GM23338 (cell line): ENCODE measurements around the gene NPHP3. TPM values are rescaled to one million over a fixed set of nuclear protein-coding genes. Genes with fewer than 3 reads are reported as not detected.

ENCODE experiments used
- ATAC-seq: fragments of 200-7000 bp; cut with Tn5 transposase; 3 replicates; pipeline ENCODE4 v1.9.1; 2020
- DNase-seq: peaks from one replicate; pipeline ENCODE4 v3.0.0-alpha.2; 2015; ENCODE audit warnings: low spot score
- H2AFZ ChIP-seq: fragments of 200-600 bp; sonication (generic); 2 replicates; pipeline ENCODE4 v1.8.0; 2016; ENCODE audit warnings: antibody characterized with exemption, mild to moderate bottlenecking, moderate library complexity
- H3F3A ChIP-seq: fragments of 200-600 bp; sonication (generic); replicated peaks from 2 replicates; pipeline ENCODE4 v1.8.0; 2017; ENCODE audit warnings: antibody characterized with exemption, mixed run types, low read depth
- H3K27ac ChIP-seq: fragments of 200-600 bp; sonication (generic); 2 replicates; pipeline ENCODE4 v1.6.1; 2016; ENCODE audit warnings: low read depth
- H3K27me3 ChIP-seq: fragments of 200-600 bp; sonication (generic); 2 replicates; pipeline ENCODE4 v1.8.0; 2016; ENCODE audit warnings: mild to moderate bottlenecking, mixed run types, moderate library complexity; ENCODE audit not compliant: insufficient read depth
- H3K36me3 ChIP-seq: fragments of 200-600 bp; sonication (generic); 2 replicates; pipeline ENCODE4 v1.8.0; 2016; ENCODE audit warnings: mild to moderate bottlenecking; ENCODE audit not compliant: insufficient read depth
- H3K4me1 ChIP-seq: fragments of 200-600 bp; sonication (generic); 2 replicates; pipeline ENCODE4 v1.8.0; 2016; ENCODE audit warnings: mild to moderate bottlenecking, moderate library complexity; ENCODE audit not compliant: insufficient read depth
- H3K4me2 ChIP-seq: fragments of 200-600 bp; sonication (generic); 2 replicates; pipeline ENCODE4 v1.7.1; 2017; ENCODE audit warnings: mixed run types
- H3K4me3 ChIP-seq: fragments of 200-600 bp; sonication (generic); 2 replicates; pipeline ENCODE4 v1.6.1; 2016; ENCODE audit warnings: mixed run types
- H3K79me2 ChIP-seq: fragments of 200-600 bp; sonication (generic); replicated peaks from 2 replicates; pipeline ENCODE4 v1.8.0; 2017; ENCODE audit warnings: mild to moderate bottlenecking; ENCODE audit not compliant: insufficient read depth
- H3K9me2 ChIP-seq: fragments of 200-600 bp; sonication (generic); 2 replicates; pipeline ENCODE4 v1.8.0; 2017; ENCODE audit not compliant: insufficient read depth
- H4K20me1 ChIP-seq: fragments of 200-600 bp; sonication (generic); replicated peaks from 2 replicates; pipeline ENCODE4 v1.8.0; 2017; ENCODE audit warnings: mild to moderate bottlenecking; ENCODE audit not compliant: insufficient read depth
- H3K27ac Mint-ChIP-seq: 2 replicates; pipeline ENCODE4 v1.8.0; 2020; ENCODE audit warnings: inconsistent platforms, mild to moderate bottlenecking, moderate library complexity, mixed read lengths
- H3K27me3 Mint-ChIP-seq: 3 replicates; pipeline ENCODE4 v1.8.0; 2022; ENCODE audit warnings: low read depth, mild to moderate bottlenecking, moderate library complexity, mixed read lengths, inconsistent platforms; ENCODE audit not compliant: insufficient read depth, poor library complexity
- H3K36me3 Mint-ChIP-seq: 3 replicates; pipeline ENCODE4 v1.8.0; 2021; ENCODE audit warnings: low read depth, mild to moderate bottlenecking, inconsistent platforms, moderate library complexity, mixed read lengths
- H3K4me1 Mint-ChIP-seq: 3 replicates; pipeline ENCODE4 v1.8.0; 2020; ENCODE audit warnings: mild to moderate bottlenecking, inconsistent platforms, mixed read lengths
- H3K4me3 Mint-ChIP-seq: 3 replicates; pipeline ENCODE4 v1.8.0; 2021; ENCODE audit warnings: moderate library complexity, mild to moderate bottlenecking, inconsistent platforms, mixed read lengths
- H3K9me3 Mint-ChIP-seq: 3 replicates; pipeline ENCODE4 v1.8.0; 2020; ENCODE audit warnings: moderate library complexity, mild to moderate bottlenecking, inconsistent platforms, mixed read lengths
- EZH2phosphoT487 ChIP-seq: fragments of 200-600 bp; sonication (generic); IDR thresholded peaks from one replicate; pipeline ENCODE4 v1.8.1; 2018; ENCODE audit warnings: antibody characterized with exemption; ENCODE audit not compliant: unreplicated experiment
- POLR2AphosphoS5 ChIP-seq: IDR thresholded peaks from 2 replicates; pipeline ENCODE4 v1.6.1; 2016; ENCODE audit warnings: antibody characterized with exemption, low read depth
- ZNF114 ChIP-seq: fragments of 250-450 bp; sonication (Bioruptor Pico); IDR thresholded peaks from 2 replicates; pipeline ENCODE4 v1.5.0; 2020; ENCODE audit warnings: mild to moderate bottlenecking, moderate library complexity
- polyA plus RNA-seq: library from polyadenylated mRNA; unstranded; fragments of >200 nt; fragmentation: Nextera tagmentation; extraction: Ambion mirVana; gene quantifications from 2 replicates; pipeline ENCODE4 v1.2.1, GENCODE V29; 2016
- total RNA-seq: library from RNA; depleted of rRNA; stranded (reverse); fragments of >200 nt; shearing (Covaris generic); gene quantifications from 2 replicates; pipeline ENCODE4 v1.2.3, GENCODE V29; 2014
- TF ChIP-seq, protein P1 (sequence below), 2 experiments: fragments of 200-600 bp in 1 of 2; sonication (generic) in 1 of 2; conservative IDR thresholded peaks; 2 replicates each; pipeline versions ENCODE4 v1.5.1 to v1.6.1; 2016 to 2017; ENCODE audit warnings: antibody characterized with exemption in 2 of 2, low read depth in 2 of 2, mild to moderate bottlenecking in 2 of 2, moderate library complexity in 1 of 2
- TF ChIP-seq, protein P2 (sequence below): IDR thresholded peaks from one replicate; pipeline ENCODE4 v1.6.1; 2018; ENCODE audit warnings: antibody characterized with exemption; ENCODE audit not compliant: unreplicated experiment
- TF ChIP-seq, protein P3 (sequence below): fragments of 250-450 bp; sonication (Bioruptor Pico); IDR thresholded peaks from 2 replicates; pipeline ENCODE4 v1.5.0; 2020; ENCODE audit warnings: mild to moderate bottlenecking, moderate library complexity
- TF ChIP-seq, protein P4 (sequence below): IDR thresholded peaks from 2 replicates; pipeline ENCODE4 v1.6.1; 2016; ENCODE audit warnings: antibody characterized with exemption

NPHP3 gene
- total and polyA plus RNA-seq, 2 experiments from 2014 or later = 8.4 to 12.0 TPM

DNA sequence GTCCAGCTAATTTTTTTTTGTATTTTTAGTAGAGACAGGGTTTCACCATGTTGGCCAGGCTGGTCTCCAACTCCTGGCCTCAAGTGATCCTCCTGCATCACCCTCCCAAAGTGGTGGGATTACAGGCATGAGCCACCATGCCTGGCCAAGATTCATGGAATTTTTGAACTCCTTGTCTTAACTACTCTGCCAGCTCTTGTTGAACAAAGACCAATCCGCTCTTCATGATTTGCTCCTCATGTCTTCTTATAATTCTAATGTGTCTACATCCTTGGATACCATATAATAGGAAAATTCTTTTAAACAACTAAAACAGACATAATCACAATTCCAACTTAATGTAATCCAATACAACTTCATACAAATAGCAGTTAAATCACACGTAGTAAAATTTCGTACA lies 40.8 kb downstream of the NPHP3 start:
- DNase-seq (no peak), ATAC-seq (no peak)
- Histone ChIP-seq H3K9me2 (no peaks in the 10 kb centered on the region), H3K4me3 (no peak overlapping the region), H3K27me3 (no peaks in the 10 kb centered on the region), H4K20me1 (no peaks in the 10 kb centered on the region; the same call in 1 of the 2 replicates), H3K27ac (no peak overlapping the region), H3K36me3 (peaks cover 14% of the 10 kb centered on the region; the same call in 1 of the 2 replicates), H3K79me2 (no peaks in the 10 kb centered on the region), H2AFZ (no peak overlapping the region), H3F3A (no peaks in the 10 kb centered on the region), H3K4me2 (no peak overlapping the region), H3K4me1 (no peaks in the 10 kb centered on the region)
- H3K27ac Mint-ChIP-seq = no peak overlapping the region
- H3K36me3 Mint-ChIP-seq = peaks cover 39% of the 10 kb centered on the region
- TF ChIP-seq ZNF114 = no peak
- TF ChIP-seq, protein P1, sequence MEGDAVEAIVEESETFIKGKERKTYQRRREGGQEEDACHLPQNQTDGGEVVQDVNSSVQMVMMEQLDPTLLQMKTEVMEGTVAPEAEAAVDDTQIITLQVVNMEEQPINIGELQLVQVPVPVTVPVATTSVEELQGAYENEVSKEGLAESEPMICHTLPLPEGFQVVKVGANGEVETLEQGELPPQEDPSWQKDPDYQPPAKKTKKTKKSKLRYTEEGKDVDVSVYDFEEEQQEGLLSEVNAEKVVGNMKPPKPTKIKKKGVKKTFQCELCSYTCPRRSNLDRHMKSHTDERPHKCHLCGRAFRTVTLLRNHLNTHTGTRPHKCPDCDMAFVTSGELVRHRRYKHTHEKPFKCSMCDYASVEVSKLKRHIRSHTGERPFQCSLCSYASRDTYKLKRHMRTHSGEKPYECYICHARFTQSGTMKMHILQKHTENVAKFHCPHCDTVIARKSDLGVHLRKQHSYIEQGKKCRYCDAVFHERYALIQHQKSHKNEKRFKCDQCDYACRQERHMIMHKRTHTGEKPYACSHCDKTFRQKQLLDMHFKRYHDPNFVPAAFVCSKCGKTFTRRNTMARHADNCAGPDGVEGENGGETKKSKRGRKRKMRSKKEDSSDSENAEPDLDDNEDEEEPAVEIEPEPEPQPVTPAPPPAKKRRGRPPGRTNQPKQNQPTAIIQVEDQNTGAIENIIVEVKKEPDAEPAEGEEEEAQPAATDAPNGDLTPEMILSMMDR (conservative IDR thresholded peaks at IDR 0.05; ENCODE audit: low read depth in 2 of 2) = no peak
- TF ChIP-seq, protein P2, sequence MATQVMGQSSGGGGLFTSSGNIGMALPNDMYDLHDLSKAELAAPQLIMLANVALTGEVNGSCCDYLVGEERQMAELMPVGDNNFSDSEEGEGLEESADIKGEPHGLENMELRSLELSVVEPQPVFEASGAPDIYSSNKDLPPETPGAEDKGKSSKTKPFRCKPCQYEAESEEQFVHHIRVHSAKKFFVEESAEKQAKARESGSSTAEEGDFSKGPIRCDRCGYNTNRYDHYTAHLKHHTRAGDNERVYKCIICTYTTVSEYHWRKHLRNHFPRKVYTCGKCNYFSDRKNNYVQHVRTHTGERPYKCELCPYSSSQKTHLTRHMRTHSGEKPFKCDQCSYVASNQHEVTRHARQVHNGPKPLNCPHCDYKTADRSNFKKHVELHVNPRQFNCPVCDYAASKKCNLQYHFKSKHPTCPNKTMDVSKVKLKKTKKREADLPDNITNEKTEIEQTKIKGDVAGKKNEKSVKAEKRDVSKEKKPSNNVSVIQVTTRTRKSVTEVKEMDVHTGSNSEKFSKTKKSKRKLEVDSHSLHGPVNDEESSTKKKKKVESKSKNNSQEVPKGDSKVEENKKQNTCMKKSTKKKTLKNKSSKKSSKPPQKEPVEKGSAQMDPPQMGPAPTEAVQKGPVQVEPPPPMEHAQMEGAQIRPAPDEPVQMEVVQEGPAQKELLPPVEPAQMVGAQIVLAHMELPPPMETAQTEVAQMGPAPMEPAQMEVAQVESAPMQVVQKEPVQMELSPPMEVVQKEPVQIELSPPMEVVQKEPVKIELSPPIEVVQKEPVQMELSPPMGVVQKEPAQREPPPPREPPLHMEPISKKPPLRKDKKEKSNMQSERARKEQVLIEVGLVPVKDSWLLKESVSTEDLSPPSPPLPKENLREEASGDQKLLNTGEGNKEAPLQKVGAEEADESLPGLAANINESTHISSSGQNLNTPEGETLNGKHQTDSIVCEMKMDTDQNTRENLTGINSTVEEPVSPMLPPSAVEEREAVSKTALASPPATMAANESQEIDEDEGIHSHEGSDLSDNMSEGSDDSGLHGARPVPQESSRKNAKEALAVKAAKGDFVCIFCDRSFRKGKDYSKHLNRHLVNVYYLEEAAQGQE = no peak
- TF ChIP-seq, protein P3, sequence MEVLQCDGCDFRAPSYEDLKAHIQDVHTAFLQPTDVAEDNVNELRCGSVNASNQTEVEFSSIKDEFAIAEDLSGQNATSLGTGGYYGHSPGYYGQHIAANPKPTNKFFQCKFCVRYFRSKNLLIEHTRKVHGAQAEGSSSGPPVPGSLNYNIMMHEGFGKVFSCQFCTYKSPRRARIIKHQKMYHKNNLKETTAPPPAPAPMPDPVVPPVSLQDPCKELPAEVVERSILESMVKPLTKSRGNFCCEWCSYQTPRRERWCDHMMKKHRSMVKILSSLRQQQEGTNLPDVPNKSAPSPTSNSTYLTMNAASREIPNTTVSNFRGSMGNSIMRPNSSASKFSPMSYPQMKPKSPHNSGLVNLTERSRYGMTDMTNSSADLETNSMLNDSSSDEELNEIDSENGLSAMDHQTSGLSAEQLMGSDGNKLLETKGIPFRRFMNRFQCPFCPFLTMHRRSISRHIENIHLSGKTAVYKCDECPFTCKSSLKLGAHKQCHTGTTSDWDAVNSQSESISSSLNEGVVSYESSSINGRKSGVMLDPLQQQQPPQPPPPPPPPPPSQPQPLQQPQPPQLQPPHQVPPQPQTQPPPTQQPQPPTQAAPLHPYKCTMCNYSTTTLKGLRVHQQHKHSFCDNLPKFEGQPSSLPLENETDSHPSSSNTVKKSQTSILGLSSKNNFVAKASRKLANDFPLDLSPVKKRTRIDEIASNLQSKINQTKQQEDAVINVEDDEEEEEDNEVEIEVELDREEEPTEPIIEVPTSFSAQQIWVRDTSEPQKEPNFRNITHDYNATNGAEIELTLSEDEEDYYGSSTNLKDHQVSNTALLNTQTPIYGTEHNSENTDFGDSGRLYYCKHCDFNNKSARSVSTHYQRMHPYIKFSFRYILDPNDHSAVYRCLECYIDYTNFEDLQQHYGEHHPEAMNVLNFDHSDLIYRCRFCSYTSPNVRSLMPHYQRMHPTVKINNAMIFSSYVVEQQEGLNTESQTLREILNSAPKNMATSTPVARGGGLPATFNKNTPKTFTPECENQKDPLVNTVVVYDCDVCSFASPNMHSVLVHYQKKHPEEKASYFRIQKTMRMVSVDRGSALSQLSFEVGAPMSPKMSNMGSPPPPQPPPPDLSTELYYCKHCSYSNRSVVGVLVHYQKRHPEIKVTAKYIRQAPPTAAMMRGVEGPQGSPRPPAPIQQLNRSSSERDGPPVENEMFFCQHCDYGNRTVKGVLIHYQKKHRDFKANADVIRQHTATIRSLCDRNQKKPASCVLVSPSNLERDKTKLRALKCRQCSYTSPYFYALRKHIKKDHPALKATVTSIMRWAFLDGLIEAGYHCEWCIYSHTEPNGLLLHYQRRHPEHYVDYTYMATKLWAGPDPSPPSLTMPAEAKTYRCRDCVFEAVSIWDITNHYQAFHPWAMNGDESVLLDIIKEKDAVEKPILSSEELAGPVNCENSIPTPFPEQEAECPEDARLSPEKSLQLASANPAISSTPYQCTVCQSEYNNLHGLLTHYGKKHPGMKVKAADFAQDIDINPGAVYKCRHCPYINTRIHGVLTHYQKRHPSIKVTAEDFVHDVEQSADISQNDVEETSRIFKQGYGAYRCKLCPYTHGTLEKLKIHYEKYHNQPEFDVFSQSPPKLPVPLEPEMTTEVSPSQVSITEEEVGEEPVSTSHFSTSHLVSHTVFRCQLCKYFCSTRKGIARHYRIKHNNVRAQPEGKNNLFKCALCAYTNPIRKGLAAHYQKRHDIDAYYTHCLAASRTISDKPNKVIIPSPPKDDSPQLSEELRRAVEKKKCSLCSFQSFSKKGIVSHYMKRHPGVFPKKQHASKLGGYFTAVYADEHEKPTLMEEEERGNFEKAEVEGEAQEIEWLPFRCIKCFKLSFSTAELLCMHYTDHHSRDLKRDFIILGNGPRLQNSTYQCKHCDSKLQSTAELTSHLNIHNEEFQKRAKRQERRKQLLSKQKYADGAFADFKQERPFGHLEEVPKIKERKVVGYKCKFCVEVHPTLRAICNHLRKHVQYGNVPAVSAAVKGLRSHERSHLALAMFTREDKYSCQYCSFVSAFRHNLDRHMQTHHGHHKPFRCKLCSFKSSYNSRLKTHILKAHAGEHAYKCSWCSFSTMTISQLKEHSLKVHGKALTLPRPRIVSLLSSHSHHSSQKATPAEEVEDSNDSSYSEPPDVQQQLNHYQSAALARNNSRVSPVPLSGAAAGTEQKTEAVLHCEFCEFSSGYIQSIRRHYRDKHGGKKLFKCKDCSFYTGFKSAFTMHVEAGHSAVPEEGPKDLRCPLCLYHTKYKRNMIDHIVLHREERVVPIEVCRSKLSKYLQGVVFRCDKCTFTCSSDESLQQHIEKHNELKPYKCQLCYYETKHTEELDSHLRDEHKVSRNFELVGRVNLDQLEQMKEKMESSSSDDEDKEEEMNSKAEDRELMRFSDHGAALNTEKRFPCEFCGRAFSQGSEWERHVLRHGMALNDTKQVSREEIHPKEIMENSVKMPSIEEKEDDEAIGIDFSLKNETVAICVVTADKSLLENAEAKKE (CRISPR knock-in tag) = no peak
- TF ChIP-seq, protein P4, sequence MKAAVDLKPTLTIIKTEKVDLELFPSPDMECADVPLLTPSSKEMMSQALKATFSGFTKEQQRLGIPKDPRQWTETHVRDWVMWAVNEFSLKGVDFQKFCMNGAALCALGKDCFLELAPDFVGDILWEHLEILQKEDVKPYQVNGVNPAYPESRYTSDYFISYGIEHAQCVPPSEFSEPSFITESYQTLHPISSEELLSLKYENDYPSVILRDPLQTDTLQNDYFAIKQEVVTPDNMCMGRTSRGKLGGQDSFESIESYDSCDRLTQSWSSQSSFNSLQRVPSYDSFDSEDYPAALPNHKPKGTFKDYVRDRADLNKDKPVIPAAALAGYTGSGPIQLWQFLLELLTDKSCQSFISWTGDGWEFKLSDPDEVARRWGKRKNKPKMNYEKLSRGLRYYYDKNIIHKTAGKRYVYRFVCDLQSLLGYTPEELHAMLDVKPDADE = no peak
- no peak for TF ChIP-seq POLR2AphosphoS5
- TF ChIP-seq EZH2phosphoT487 = no peak
- no peaks in the 10 kb centered on the region for H3K4me1 Mint-ChIP-seq
- no peaks in the 10 kb centered on the region for H3K27me3 Mint-ChIP-seq
- H3K4me3 Mint-ChIP-seq = no peak overlapping the region
- H3K9me3 Mint-ChIP-seq = no peaks in the 10 kb centered on the region
